Panc1 (cell line): ENCODE results near the gene GMPR2. TPM values are rescaled to one million over a fixed set of nuclear protein-coding genes. Genes with fewer than 3 reads are reported as not detected.

Experiments used
- ATAC-seq: fragments of 200-7000 bp; cut with Tn5 transposase; 2 replicates; pipeline ENCODE4 v1.9.1; 2020; ENCODE audit warnings: mild to moderate bottlenecking, moderate library complexity
- BruUV-seq: library from RNA; stranded (reverse); fragments of 400-500 nt; replicated peaks from 2 replicates; lab custom pipeline; 2021; lab: Mats Ljungman, UMichigan
- CTCF ChIA-PET: fragments of 300-600 bp; sonication (Branson Sonifier 250); formaldehyde crosslinking; loops from one replicate; lab custom pipeline; 2022; ENCODE audit warnings: antibody characterized with exemption; lab: Charles Lee
- POLR2A ChIA-PET: fragments of 300-600 bp; sonication (Branson Sonifier 250); formaldehyde crosslinking; loops from one replicate; lab custom pipeline; 2022; ENCODE audit warnings: antibody characterized with exemption; lab: Charles Lee
- DNase-seq: peaks from one replicate; pipeline ENCODE4 v3.0.0-alpha.2; 2010; ENCODE audit warnings: low read depth, low spot score
- H3K27ac ChIP-seq: 2 replicates; pipeline ENCODE4 v1.5.1; 2011; ENCODE audit warnings: mild to moderate bottlenecking, low read length, inconsistent platforms
- H3K27me3 ChIP-seq: fragments of 200-500 bp; sonication (Bioruptor generic); 2 replicates; pipeline ENCODE4 v1.6.0; 2014; ENCODE audit warnings: low read length, inconsistent platforms; ENCODE audit not compliant: control insufficient read depth, insufficient read depth
- H3K36me3 ChIP-seq: fragments of 200-500 bp; sonication (Bioruptor generic); 2 replicates; pipeline ENCODE4 v1.5.1; 2014; ENCODE audit warnings: inconsistent platforms, mild to moderate bottlenecking, low read length, moderate library complexity; ENCODE audit not compliant: control insufficient read depth, insufficient read depth
- H3K4me1 ChIP-seq: 2 replicates; pipeline ENCODE4 v1.5.1; 2011; ENCODE audit warnings: inconsistent platforms, mild to moderate bottlenecking, low read length, moderate library complexity; ENCODE audit not compliant: control insufficient read depth, insufficient read depth
- H3K4me3 ChIP-seq, 2 experiments: 2 replicates each; pipeline ENCODE4 v1.5.1; 2011 to 2012; ENCODE audit warnings: low read depth in 2 of 2, low read length in 2 of 2, mild to moderate bottlenecking in 2 of 2, inconsistent platforms in 1 of 2, moderate library complexity in 1 of 2
- H3K9me3 ChIP-seq: fragments of 200-500 bp; sonication (Bioruptor generic); 2 replicates; pipeline ENCODE4 v1.5.1; 2014; ENCODE audit warnings: low read depth, mild to moderate bottlenecking, inconsistent platforms, low read length, moderate library complexity; ENCODE audit not compliant: control insufficient read depth, insufficient read depth
- POLR2AphosphoS5 ChIP-seq: IDR thresholded peaks from 2 replicates; pipeline ENCODE4 v1.6.1; 2012; ENCODE audit warnings: mild to moderate bottlenecking, low read depth, low read length, moderate library complexity
- SIN3A ChIP-seq: IDR thresholded peaks from 2 replicates; pipeline ENCODE4 v1.6.1; 2012; ENCODE audit warnings: low read depth, mild to moderate bottlenecking, low read length, moderate library complexity, borderline replicate concordance; ENCODE audit not compliant: insufficient read depth
- TCF7L2 ChIP-seq: IDR thresholded peaks from 2 replicates; pipeline ENCODE4 v1.6.1; 2011; ENCODE audit warnings: mild to moderate bottlenecking, low read depth, low read length, inconsistent platforms
- in situ Hi-C: cut with HindIII; loops from 2 replicates; pipeline ENCODE4 v1.10.0; 2016; ENCODE audit warnings: low sequenced_read_pairs, low pct_unique_long_range_greater_than_20kb
- intact Hi-C: fragments of 100-400 bp; cut with micrococcal nuclease; formaldehyde crosslinking; loops from one replicate; pipeline ENCODE4 v1.10.0; 2022; ENCODE audit not compliant: unreplicated experiment
- total RNA-seq: library from RNA; stranded (reverse); gene quantifications from one replicate; pipeline ENCODE4 v1.2.1, GENCODE V29; 2021; ENCODE audit not compliant: unreplicated experiment
- TF ChIP-seq, protein P1 (sequence below), 2 experiments: IDR thresholded peaks; 2 replicates each; pipeline ENCODE4 v1.6.1; 2011 to 2012; ENCODE audit warnings: low read depth in 2 of 2, control low read depth in 1 of 2, low read length in 1 of 2, mild to moderate bottlenecking in 1 of 2, moderate library complexity in 1 of 2; ENCODE audit not compliant: insufficient read depth in 1 of 2
- TF ChIP-seq, protein P2 (sequence below): fragments of 450-650 bp; IDR thresholded peaks from 2 replicates; pipeline ENCODE4 v1.5.1; 2017; ENCODE audit warnings: mild to moderate bottlenecking

The GMPR2 gene
- total RNA-seq, 1 experiment from 2014 or later: 45.9 TPM

DNA sequence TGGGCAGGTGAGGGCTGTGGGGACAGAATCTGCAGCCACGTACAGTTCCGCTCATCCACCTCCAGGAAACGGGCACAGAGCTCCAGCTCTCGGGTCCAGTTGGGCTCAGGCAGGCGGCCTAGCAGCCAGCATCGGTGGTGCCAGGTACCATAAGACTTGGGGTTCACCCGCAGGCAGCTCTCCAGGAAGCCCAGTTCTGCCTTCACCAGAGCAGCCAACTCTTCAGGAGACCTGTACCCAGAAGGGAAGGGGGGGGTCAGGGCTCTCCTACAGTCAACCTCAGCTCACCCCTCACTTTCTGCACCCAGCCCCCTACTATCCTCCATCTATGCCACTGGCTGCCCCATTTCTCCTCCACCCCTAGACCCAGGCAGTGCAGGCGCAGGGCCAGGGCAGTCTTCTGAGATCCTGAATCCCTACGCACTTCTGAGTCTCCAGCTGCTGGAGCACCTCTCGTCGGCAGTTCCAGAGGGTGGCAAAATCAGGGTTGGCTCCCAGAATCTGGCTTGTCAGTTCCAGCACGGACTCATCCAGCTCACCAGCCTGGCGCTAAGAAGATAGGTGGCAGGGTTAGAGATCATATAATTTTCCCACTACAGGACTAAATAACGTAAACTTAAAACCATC lies 37.3 kb downstream of the GMPR2 start:
- in situ Hi-C loops: no loop called here
- Histone ChIP-seq H3K27ac (no peak overlapping the region), H3K4me1 (peaks cover 3% of the 10 kb centered on the region; the same call in 1 of the 2 replicates), H3K9me3 (no peaks in the 10 kb centered on the region), H3K36me3 (no peaks in the 10 kb centered on the region), H3K27me3 (no peaks in the 10 kb centered on the region), H3K4me3 (no peak overlapping the region)
- POLR2A ChIA-PET: no interaction called here
- DNase-seq (no peak), ATAC-seq (no peak)
- BruUV-seq: TSS peak; percentile 82
- TF ChIP-seq TCF7L2 (no peak), SIN3A (no peak), POLR2AphosphoS5 (no peak)
- TF ChIP-seq, protein P1, sequence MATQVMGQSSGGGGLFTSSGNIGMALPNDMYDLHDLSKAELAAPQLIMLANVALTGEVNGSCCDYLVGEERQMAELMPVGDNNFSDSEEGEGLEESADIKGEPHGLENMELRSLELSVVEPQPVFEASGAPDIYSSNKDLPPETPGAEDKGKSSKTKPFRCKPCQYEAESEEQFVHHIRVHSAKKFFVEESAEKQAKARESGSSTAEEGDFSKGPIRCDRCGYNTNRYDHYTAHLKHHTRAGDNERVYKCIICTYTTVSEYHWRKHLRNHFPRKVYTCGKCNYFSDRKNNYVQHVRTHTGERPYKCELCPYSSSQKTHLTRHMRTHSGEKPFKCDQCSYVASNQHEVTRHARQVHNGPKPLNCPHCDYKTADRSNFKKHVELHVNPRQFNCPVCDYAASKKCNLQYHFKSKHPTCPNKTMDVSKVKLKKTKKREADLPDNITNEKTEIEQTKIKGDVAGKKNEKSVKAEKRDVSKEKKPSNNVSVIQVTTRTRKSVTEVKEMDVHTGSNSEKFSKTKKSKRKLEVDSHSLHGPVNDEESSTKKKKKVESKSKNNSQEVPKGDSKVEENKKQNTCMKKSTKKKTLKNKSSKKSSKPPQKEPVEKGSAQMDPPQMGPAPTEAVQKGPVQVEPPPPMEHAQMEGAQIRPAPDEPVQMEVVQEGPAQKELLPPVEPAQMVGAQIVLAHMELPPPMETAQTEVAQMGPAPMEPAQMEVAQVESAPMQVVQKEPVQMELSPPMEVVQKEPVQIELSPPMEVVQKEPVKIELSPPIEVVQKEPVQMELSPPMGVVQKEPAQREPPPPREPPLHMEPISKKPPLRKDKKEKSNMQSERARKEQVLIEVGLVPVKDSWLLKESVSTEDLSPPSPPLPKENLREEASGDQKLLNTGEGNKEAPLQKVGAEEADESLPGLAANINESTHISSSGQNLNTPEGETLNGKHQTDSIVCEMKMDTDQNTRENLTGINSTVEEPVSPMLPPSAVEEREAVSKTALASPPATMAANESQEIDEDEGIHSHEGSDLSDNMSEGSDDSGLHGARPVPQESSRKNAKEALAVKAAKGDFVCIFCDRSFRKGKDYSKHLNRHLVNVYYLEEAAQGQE (IDR thresholded peaks at IDR 0.05; ENCODE audit: insufficient read depth in 1 of 2, low read depth in 2 of 2, low read length in 1 of 2): no peak
- TF ChIP-seq, protein P2, sequence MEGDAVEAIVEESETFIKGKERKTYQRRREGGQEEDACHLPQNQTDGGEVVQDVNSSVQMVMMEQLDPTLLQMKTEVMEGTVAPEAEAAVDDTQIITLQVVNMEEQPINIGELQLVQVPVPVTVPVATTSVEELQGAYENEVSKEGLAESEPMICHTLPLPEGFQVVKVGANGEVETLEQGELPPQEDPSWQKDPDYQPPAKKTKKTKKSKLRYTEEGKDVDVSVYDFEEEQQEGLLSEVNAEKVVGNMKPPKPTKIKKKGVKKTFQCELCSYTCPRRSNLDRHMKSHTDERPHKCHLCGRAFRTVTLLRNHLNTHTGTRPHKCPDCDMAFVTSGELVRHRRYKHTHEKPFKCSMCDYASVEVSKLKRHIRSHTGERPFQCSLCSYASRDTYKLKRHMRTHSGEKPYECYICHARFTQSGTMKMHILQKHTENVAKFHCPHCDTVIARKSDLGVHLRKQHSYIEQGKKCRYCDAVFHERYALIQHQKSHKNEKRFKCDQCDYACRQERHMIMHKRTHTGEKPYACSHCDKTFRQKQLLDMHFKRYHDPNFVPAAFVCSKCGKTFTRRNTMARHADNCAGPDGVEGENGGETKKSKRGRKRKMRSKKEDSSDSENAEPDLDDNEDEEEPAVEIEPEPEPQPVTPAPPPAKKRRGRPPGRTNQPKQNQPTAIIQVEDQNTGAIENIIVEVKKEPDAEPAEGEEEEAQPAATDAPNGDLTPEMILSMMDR: no peak
- intact Hi-C loops: no loop called here
- CTCF ChIA-PET: interaction anchor here (1.4 kb wide), 1 partner anchor 37 kb away, joined by 4 read pairs; no protein-coding TSS in a partner anchor

DNA sequence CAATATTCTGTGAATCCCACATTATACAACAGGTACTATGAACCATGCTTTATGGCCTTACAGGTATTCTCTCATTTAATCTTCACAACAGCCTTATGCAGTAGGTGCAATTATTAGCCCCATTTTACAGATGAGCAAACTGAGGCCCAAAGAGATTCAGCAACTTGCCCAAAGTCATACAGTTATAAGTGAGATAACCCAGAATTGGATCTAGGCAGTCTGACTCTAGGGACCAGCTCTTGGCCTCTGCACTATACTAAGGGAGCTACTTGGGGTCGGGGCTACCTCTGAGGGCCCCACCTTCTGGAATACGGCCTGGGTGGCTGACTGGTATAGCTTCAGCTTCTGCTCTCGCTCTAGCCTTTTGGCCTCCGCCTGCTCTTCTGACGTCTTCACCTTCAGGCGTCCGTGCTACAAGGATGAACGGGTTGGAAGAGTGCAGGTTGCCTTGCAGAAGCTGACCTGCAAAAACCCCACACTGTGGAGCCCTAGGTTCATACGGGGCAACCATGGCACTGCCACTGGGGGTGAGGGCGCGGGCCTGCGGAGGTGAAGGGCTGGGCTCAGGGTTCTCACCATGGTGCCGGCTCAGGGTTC lies 37.9 kb downstream of the GMPR2 start:
- Histone ChIP-seq H3K36me3 (no peaks in the 10 kb centered on the region), H3K9me3 (no peaks in the 10 kb centered on the region), H3K27me3 (no peaks in the 10 kb centered on the region), H3K27ac (peak overlapping the region; percentile 84), H3K4me3 (peak overlapping the region; percentile 81 to 82), H3K4me1 (peaks cover 3% of the 10 kb centered on the region; the same call in 1 of the 2 replicates)
- TF ChIP-seq, protein P2: no peak
- TF ChIP-seq, protein P1 (IDR thresholded peaks at IDR 0.05; ENCODE audit: insufficient read depth in 1 of 2, low read depth in 2 of 2, low read length in 1 of 2): no peak
- TF ChIP-seq TCF7L2: no peak
- no peak for TF ChIP-seq SIN3A
- no peak for TF ChIP-seq POLR2AphosphoS5
- no peak for DNase-seq
- in situ Hi-C loops: no loop called here
- BruUV-seq: no TSS peak
- POLR2A ChIA-PET: no interaction called here
- CTCF ChIA-PET: interaction anchor here (0.6 to 1.4 kb wide), 4 partner anchors 28 to 161 kb away, joined by 3 to 6 read pairs (median 4); partner anchors contain the start of gene TINF2
- peak; percentile 46 for ATAC-seq
- intact Hi-C loops: no loop called here
